ENCODE measurements around the gene ZMAT3. TPM values are rescaled to one million over a fixed set of nuclear protein-coding genes. Genes with fewer than 3 reads are reported as not detected.
A peak's percentile ranks its signal among the peaks of the same experiment; 100 is the strongest.
"Not testable (repeated sequence)": the region's sequence is repeated elsewhere in the genome, so short reads cannot be mapped to it uniquely, and the experiment has no call there.

Gene ZMAT3
- total and polyA plus RNA-seq, 7 donors = 2.4 to 16.9 (median 12.4) TPM

DNA sequence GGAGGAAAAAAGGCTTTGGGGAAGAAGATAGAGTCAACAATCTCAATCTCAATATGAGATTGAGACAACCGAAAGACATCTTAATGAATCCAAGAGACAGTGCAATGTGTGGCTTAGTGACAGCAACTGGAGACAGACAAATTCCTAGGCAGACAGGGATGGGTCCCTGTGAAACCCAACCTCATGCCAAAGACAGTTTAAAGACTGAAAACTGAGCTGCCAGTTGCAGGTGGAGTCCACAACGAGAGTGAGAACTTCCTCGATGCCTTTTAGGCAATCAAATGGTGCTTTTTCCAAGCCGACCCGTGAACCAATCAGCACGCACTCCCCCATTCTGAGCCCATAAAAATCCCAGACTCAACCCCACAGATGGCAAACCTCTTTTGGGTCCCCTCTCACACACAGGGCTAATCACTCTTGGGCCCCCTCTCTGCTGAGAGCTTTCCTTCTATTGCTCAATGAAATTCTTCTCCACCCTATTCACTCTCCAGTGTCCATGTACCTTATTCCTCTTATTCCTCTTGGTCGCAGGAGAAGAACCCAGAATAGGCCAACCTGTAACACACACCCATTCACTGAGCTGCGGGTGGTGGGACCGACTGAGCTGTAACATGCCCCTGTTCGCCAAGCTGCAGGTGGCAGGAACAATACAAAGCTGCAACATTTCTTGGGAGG, 34.8 kb downstream of the ZMAT3 start:
- intact Hi-C loops (cut with DNase I) = no loop called here
- no peak for DNase-seq
- WGBS, 2 donors = 96% methylated on average over 10 of the region's 10 CpGs
- Histone ChIP-seq H3K4me1 (peaks cover 0 to 47% (median 28%) of the 10 kb centered on the region in 4 donors), H3K36me3 (no peaks in the 10 kb centered on the region), H3K27me3 (no peaks in the 10 kb centered on the region), H3K9me3 (no peaks in the 10 kb centered on the region), H3K27ac (peak overlapping the region; percentile 2 to 66 (median 48)), H3K4me3 (no peak overlapping the region)
- TF ChIP-seq POLR2AphosphoS5 (IDR thresholded peaks at IDR 0.05) = no peak
- no peak for TF ChIP-seq POLR2A (IDR thresholded peaks at IDR 0.05)
- TF ChIP-seq CTCF (IDR thresholded peaks at IDR 0.05) = no peak
- TF ChIP-seq EP300 (IDR thresholded peaks at IDR 0.05) = no peak

DNA sequence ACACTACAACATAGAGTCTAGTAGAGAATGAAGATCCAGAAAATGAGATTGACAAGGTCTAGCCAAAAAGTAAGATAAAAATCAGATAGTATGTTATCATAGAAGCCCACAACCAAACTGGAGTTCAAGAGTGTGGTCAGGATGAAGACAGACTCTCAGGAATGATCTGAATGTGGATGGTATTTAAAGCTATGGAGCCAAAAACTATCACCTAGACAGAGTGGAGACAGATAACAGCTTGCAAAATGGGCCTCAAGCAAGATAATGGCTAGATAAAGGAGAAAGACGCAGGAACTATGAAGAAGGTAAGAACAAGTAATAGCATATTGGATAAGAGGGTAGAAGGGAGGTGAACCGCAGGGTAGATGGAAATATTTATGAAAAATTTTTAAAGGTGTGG, 35.4 kb downstream of the ZMAT3 start:
- H3K4me1 ChIP-seq = peaks cover 0 to 47% (median 28%) of the 10 kb centered on the region in 4 donors
- H3K9me3 ChIP-seq = no peaks in the 10 kb centered on the region
- no peak overlapping the region for H3K27ac ChIP-seq
- no peaks in the 10 kb centered on the region for H3K27me3 ChIP-seq
- no peaks in the 10 kb centered on the region for H3K36me3 ChIP-seq
- intact Hi-C loops (cut with DNase I) = no loop called here
- no peak for DNase-seq
- no peak overlapping the region for H3K4me3 ChIP-seq
- TF ChIP-seq POLR2A (IDR thresholded peaks at IDR 0.05) = no peak
- no peak for TF ChIP-seq EP300 (IDR thresholded peaks at IDR 0.05)
- WGBS, 2 donors = 94 to 96% methylated on average over 2 of the region's 2 CpGs

GRCh38 chr3:179035232-179035631, 36.4 kb downstream of the ZMAT3 start:
- 84% methylated on average over 3 of the region's 3 CpGs for whole genome bisulfite sequencing, 2 donors
- peaks cover 0 to 47% (median 28%) of the 10 kb centered on the region in 4 donors for H3K4me1 ChIP-seq
- H3K9me3 ChIP-seq = no peaks in the 10 kb centered on the region
- H3K36me3 ChIP-seq = no peaks in the 10 kb centered on the region
- intact Hi-C loops (cut with DNase I) = no loop called here
- H3K27ac ChIP-seq = no peak overlapping the region
- no peaks in the 10 kb centered on the region for H3K27me3 ChIP-seq
- no peak overlapping the region for H3K4me3 ChIP-seq
- no peak for DNase-seq
- TF ChIP-seq POLR2A (IDR thresholded peaks at IDR 0.05) = no peak
- no peak for TF ChIP-seq POLR2AphosphoS5 (IDR thresholded peaks at IDR 0.05)
- TF ChIP-seq EP300 (IDR thresholded peaks at IDR 0.05) = no peak
- no peak for TF ChIP-seq CTCF (IDR thresholded peaks at IDR 0.05)

DNA sequence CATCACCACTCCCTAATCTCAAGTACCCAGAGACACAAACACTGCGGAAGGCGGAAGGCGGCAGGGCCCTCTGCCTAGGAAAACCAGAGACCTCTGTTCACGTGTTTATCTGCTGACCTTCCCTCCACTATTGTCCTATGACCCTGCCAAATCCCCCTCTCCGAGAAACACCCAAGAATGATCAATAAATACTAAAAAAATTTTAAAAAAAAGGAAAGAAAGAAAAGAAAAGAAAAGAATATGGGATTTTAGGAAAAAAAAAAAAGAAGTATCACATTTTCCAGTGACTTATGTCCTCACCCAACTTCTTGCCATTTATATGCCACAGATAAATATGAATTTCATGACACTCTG, 38.3 kb downstream of the ZMAT3 start:
- DNase-seq; H3K9me3 ChIP-seq; intact Hi-C loops (cut with DNase I); H3K4me3 ChIP-seq; H3K27me3 ChIP-seq; H3K27ac ChIP-seq; H3K36me3 ChIP-seq: not testable (repeated sequence)
- 47 to 65% methylated on average over 5 of the region's 5 CpGs for WGBS, 2 donors
- peaks cover 0 to 42% (median 21%) of the 10 kb centered on the region in 4 donors for H3K4me1 ChIP-seq

DNA sequence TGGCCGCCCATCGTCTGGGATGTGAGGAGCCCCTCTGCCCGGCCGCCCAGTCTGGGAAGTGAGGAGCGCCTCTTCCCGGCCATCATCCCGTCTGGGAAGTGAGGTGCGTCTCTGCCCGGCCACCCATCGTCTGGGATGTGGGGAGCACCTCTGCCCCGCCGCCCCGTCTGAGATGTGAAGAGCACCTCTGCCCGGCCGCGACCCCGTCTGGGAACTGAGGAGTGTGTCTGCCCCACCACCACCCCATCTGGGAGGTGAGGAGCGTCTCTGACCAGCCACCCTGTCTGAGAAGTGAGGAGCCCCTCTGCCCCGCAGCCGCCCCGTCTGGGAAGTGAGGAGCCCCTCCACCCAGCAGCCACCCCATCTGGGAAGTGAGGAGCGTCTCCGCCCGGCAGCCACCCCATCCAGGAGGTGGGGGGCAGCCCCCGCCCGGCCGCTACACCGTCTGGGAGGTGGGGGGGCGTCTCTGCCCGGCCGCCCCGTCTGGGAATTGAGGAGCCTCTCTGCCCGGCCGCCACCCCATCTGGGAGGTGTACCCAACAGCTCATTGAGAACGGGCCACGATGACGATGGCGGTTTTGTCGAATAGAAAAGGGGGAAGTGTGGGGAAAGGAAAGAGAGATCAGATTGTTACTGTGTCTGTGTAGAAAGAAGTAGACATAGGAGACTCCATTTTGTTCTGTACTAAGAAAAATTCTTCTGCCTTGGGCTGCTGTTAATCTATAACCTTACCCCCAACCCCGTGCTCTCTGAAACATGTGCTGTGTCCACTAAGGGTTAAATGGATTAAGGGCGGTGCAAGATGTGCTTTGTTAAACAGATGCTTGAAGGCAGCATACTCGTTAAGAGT, 38.9 kb downstream of the ZMAT3 start:
- H3K36me3 ChIP-seq; intact Hi-C loops (cut with DNase I); H3K27ac ChIP-seq; H3K4me3 ChIP-seq; H3K9me3 ChIP-seq; H3K27me3 ChIP-seq; DNase-seq: not testable (repeated sequence)
- 87 to 89% methylated on average over 40 to 41 of the region's 42 CpGs for whole genome bisulfite sequencing, 2 donors
- peaks cover 0 to 36% (median 15%) of the 10 kb centered on the region in 4 donors for H3K4me1 ChIP-seq

- no peak overlapping the region for H3K27ac ChIP-seq
- WGBS, 2 donors = 98% methylated on average over 3 of the region's 3 CpGs
- H3K36me3 ChIP-seq = peaks cover 0 to 16% (median 3%) of the 10 kb centered on the region in 4 donors
- no peaks in the 10 kb centered on the region for H3K9me3 ChIP-seq
- no peak for DNase-seq
- no peaks in the 10 kb centered on the region for H3K27me3 ChIP-seq
- intact Hi-C loops (cut with DNase I) = no loop called here
- no peak overlapping the region for H3K4me3 ChIP-seq
- H3K4me1 ChIP-seq = peaks cover 0 to 8% (median 5%) of the 10 kb centered on the region in 4 donors
- no peak for TF ChIP-seq POLR2AphosphoS5 (IDR thresholded peaks at IDR 0.05)
- no peak for TF ChIP-seq POLR2A (IDR thresholded peaks at IDR 0.05)
- no peak for TF ChIP-seq EP300 (IDR thresholded peaks at IDR 0.05)
- no peak for TF ChIP-seq CTCF (IDR thresholded peaks at IDR 0.05)
Measured at GRCh38 chr3:179029096-179029495, 42.5 kb downstream of the ZMAT3 start.
